Posterior vena cava (tissue), 2 donors: ENCODE measurements around the gene LHPP. TPM values are rescaled to one million over a fixed set of nuclear protein-coding genes. Genes with fewer than 3 reads are reported as not detected.

Source experiments
- DNase-seq: peaks from one replicate; pipeline ENCODE4 v3.0.0-alpha.2; 2020; ENCODE audit warnings: low spot score
- intact Hi-C, 2 donors: fragments of 100-400 bp; cut with DNase I; formaldehyde crosslinking; loops; one replicate each; pipeline versions ENCODE4 v1.14.1 to v1.14.2; 2022 to 2023
- total RNA-seq, 2 donors: library from RNA; stranded (reverse); fragmentation: NEBNext Ultra II Directional; extraction: Animal tissue kit (Norgen Biotek cat#: 25700); gene quantifications; one replicate each; pipeline ENCODE4 v1.2.1, GENCODE V29; 2021
- donor health status: DM: yes; HTN: yes; CAD: no.
- donor health status: DM: yes; HTN: yes; CAD: no.

LHPP gene
- total RNA-seq, 2 donors from 2014 or later: 11.9 to 13.0 TPM

DNA sequence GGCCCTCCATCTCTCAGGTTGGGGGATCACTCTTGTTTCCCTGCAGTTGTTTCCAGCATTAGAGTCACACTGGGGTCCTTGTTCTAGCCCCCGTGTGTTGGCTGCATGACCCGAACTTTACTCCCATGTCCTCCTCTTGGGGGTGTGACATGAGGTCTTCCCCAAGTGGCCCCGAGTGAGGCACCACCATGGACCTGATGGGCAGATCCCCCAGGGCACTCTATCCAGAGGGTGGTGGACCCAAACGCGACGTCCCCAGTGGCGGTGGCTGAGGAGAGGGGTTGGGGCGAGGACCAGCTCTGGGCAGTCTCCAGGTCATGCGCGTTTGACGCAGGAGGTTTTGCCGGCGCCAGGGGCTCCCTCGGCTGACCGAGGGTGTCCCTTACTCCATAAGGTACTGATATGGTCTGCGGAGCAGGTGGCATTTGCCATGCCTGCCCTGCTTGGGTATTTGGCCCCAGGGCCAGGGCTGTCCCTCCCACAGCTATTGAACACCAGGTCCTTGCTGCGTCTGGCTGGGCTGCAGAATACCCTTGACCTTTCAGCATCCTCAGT is 131.9 kb downstream of the LHPP start:
- peak; percentile 62 for DNase-seq
- intact Hi-C loops: no loop called here

DNA sequence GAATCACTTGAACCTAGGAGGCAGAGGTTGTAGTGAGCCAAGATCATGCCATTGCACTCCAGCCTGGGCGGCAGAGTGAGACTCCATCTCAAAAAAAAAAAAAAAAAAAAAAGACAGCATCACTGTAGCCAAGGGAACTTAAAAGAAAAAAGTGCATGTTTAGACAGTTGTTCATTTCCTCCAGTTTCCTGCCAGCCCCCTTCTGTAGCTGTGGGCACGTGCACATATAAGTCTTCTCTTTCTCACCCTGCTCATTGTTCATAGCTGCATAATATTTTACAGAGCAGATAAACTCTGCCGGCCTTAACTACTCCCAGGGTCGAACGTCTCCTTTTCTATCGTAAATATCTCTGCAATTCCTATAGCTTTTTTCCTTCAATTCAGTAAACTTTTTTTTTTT is 132.6 kb downstream of the LHPP start:
- peak; percentile 3 for DNase-seq
- intact Hi-C loops: no loop called here

DNA sequence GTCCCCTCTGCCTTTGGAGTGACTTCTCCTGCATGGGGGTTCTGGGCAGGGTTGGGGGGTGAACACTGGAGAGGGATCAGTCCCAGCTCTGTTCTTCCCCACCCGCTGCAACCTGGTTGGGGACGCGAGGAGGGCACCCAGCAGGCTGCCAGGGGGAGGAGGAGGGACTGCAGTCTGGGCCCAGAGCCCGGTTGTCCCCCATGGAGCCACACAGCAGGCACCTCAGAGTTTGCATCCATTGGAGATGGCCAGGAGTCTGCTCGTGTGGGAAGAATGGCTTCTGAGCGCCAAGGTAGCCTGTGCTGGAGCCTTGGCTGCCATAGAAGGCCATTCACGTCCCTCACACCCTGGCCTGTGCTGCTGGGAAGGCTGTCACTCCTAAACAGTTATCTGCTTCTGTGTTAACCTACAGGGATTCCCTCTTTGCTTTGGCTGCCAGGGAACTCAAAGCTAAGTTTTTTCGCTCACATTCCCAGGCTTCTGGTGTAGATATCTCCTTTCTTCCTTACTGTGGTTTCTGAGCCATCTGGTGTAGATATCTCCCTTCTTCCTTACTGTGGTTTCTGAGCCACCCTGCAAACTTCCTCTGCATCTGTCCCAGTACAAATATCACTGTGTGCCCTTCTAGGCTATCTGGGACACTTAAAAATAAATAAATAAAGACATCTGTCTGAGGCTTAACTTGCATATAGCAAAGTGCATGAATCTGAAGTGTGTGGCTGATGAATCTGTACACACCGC is 133.7 kb downstream of the LHPP start:
- intact Hi-C loops: no loop called here
- DNase-seq: peak; percentile 62

DNA sequence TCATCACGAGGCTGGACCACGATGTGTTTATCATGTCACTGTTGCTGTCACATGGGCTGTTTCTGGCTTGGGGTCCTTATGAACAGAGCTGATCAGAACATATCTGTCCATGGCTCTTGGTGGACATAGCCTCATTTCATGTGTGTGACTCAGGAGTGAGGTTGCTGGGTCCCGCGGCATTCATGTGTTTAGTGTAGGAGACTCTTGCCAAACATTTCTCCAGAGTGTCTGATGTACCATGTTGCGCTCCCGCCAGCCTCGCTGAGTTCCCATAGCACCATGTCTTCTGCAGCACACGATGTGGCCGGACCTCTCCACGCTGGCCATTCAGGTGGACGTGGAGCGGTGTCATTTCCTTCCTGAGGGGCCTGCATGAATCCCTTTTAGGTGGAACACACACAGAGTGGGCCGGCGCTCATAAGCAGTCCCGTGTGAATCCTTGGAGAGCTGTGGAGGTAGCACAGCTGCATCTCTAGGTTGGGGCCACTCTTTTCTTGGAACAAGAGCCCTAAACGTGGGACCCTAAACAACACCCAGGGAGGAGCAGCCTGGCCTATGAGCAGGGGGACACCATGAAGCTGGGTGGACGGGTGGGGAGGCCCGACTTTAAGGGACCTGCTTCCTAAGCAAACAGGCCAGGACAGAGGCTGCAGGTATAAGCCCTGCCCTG is 134.6 kb downstream of the LHPP start:
- peak; percentile 74 for DNase-seq
- intact Hi-C loops: no loop called here

DNA sequence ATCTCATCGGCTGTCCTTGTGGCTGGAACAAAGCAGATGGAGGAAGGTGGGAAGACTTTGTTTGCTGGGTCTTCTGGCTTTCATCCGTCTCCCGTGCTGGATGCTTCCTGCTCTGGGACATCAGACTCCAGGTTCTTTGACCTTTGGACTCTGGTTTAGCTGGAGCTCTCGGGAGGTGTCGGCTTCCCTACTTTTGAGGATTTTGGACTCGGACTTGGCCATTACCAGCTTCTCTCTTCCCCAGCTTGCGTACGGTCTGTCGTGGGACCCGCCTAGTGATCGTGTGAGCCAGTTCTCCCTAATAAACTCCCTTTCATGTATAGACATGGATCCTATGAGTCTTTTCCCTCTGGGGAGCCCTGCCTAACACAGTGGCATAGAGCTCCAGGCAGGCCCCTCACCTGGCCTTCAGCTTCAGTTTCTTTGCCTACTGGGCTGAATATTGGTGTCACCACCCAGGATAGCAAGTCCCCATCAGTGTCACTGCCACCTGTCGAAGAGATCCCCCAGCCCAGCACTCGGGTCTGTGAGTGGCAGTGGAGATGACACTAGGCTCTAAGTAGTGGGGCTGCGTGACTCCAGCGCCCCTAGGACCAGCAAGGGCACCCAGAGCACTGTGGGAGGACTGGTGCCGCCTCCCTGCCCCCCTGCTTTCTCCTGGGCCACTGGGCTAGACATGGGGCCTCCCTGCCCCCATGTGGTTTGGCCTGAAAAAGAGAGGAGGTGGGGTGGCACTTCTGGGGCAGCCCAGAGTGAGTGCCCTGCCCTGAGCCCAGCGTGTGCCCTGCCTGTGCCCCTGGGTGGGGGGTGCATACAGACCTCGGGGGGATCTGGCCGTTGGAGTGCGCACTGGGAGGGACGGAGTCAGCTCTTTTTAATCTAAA is 135.6 kb downstream of the LHPP start:
- DNase-seq: no peak
- intact Hi-C loops: no loop called here

DNA sequence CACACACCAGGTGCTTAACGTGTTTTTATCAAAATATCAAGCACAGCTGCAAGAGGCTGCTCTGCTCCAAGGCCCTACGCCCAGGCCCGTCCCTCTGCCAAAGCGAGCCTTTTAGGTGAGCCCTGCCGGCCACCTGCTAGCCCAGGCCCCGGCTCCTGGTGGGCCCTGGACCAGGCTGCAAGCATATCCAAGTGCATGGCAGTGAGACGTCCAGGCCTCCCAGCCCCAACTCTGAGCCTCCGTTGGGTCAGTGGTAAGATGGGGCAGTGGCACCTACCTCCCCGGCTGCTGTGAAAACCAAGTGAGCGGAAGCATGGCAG is 136.2 kb downstream of the LHPP start:
- DNase-seq: no peak
- intact Hi-C loops: no loop called here

DNA sequence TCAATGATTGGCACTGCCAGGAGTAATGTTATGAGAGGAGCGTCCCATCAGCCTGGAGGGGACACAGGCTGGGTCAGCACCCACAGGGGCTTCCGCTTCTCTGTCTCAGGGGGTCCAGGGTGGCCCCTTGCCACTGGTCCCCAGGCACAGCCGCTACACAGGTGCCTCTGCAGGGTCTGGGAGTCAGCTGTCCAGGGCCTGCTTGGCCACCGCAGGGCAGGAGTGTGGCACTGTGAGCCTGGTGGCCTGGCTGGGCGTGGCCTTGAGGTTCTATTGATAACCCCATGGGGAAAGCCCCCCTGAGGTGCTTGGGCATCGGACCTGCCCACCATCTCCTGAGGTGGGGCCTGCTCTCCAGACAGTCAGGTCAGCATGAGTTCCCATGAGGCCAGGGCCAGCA is 136.6 kb downstream of the LHPP start:
- intact Hi-C loops: no loop called here

DNA sequence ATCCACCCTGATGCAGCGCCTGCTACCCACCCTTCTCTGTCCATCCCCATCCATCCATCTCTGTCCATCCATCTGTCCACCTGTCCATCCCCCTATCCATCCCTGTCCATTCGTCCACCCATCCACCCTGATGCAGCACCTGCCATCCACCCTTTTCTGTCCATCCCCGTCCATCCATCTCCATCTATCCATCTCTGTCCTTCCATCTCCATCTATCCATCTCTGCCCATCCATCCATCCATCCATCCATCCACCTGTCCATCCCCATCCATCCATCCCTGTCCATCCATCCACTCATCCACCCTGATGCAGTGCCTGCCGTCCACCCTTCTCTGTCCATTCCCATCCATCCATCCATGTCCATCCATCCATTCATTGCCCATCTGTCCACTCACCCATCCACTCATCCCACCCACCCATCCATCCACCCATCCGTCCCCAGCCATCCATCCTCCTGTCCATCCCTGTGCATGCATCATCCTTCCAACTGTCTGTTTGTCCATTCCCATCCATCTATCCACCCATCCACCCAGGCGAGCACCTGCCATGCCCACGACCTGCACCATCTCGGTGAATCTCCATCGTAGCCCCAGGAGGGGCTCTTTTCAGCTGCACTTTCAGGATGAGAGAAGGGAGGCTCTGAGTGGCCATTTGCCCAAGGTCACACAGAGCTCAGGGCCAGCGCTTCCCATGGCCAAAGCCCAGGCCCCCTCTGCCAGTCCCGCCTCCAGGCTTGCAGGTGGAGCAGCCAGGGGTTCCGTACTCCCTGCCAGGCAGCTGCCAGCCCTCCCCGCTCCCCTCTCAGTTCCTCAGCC is 137.4 kb downstream of the LHPP start:
- intact Hi-C loops: no loop called here
- no peak for DNase-seq

More for the DNA sequence above, 136.6 kb downstream of the LHPP start:
- DNase-seq: no peak

DNA sequence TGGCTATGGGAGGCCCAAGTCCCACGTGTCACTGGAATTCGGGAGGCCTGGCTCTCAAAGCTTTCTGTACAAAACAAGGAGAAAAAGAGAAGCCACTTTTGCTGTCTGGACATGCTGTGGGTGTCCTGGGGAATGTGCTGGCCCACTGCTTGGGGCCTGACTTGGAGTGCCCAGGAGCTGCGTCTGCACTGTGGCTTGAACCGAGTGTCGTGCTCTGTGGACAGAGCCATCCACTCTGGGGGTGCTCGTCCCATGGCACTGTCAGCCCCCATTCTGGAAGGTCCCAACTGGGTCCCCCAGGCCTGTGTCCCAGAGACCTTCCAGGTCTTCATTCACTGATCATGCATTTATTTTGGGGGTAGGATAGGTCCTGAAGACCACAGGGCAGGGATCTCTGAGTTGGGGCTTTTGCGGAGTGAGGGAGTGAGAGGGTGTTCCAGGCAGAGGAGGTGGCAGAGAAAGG is 138.0 kb downstream of the LHPP start:
- DNase-seq: no peak
- intact Hi-C loops: no loop called here

DNA sequence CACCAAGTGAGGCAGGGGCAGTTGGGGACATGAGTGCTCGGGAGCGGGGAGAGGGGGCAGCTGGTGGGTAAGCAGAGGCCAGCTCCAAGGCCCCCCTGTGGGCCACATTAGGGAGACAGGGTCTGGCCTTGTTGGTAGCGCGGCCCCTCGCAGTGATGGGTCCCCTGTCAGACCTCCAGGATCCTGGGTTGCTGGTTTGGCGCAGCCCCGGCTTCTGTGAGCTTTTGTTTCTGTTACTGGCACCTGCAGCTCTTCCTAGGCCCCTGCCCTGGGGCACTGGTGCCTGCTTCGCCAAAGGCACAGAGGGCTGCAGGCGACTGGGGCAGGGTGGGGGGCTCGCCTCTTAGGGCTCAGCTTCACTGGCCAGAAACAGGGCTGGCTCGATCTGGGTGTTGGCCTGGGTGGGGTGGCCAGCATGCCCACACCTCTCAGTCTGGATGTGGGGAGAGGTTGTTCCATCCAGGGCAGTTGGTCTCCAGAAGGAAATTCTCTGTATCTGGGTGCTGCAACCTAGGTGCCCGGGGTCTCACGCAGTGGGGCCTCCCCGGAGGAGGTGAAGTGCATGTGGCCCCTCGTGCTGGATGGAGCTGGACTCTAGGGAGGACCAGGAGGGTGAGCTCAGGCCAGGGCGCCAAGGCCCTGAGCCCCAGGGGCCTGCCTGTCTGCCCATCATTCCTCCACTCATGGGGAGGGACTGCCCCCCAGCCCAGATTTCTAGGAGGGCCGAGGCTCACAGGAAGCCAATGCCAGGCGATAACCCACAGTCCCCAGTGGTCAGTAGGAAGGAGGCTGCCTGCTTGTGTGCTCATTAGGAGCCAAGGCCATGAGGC is 138.6 kb downstream of the LHPP start:
- DNase-seq: no peak
- intact Hi-C loops: no loop called here

DNA sequence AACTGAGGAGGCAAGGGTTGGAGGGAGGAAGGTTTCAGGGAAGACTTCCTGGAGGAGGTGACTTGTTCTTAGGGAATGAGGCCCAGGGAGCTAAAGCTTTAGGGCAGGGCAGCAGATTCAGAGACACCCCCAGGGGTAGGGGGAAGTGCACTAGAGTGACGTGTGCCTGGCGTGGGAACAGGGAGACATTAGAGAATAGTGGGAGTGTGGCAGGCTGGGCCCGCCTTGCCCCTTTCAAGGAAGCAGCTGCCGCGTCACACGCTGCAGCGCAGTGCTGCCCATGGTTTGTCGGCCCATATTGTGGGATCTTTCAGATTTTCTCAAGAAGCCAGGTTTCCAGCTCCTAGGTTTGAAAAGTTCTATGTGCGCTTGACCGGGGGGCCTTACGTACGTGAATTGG is 139.4 kb downstream of the LHPP start:
- intact Hi-C loops: no loop called here
- DNase-seq: no peak

DNA sequence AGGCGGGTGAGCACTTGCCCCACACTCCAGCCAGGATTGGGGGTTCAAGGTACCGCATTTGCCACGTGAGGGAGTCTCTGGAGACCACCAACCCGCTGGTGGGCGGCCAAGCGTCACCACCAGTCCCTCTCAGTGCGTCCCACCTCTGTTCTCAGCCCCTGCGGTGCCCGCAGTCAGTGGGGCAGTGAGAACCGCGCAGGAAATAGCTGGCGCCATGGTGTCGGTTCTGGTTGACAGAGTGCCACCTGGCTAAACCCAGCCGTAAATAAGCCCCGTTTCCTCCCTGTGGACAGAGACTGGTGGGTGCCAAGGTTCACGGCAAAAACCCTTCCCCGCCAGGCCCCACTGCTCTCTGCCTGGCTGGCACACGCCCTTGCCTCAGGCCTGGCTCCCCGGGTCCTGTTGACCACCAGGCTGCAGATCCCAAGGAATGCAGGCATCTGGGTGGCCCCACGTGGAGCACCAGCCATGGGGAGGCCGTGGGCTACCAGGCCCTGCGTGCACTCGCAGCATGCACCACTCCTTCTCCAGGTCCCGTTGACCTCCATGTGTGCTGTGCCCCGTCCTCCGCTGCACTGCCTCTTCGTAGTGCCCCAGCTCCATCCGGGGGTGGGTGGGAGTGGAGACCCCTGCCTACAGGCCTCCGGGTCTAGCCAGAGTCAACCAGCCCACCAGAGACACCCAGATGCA is 140.0 kb downstream of the LHPP start:
- no peak for DNase-seq

DNA sequence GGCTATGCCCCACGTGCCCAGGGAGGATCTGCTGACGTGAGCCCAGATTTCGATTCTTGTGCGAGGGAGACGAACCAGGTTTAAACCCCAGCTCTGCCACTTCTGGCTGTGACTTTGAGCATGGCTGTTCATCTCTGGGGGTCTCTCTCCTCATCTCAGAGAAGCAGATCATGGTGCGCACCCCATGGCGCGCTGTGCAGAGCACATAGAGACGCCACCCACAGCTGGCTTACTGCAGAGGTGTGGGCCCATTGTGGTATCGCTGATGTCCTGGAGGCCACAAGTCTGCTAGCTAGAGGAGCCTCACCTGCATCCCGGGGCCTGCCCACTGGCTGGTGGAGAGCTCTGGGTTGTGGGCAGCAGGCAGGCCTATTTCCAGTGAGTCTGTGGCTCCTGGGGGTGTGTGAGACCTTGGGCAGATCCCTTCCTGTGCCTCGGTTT is 140.5 kb downstream of the LHPP start:
- DNase-seq: no peak

More for the DNA sequence above, 140.0 kb downstream of the LHPP start:
- intact Hi-C loops: no loop called here

DNA sequence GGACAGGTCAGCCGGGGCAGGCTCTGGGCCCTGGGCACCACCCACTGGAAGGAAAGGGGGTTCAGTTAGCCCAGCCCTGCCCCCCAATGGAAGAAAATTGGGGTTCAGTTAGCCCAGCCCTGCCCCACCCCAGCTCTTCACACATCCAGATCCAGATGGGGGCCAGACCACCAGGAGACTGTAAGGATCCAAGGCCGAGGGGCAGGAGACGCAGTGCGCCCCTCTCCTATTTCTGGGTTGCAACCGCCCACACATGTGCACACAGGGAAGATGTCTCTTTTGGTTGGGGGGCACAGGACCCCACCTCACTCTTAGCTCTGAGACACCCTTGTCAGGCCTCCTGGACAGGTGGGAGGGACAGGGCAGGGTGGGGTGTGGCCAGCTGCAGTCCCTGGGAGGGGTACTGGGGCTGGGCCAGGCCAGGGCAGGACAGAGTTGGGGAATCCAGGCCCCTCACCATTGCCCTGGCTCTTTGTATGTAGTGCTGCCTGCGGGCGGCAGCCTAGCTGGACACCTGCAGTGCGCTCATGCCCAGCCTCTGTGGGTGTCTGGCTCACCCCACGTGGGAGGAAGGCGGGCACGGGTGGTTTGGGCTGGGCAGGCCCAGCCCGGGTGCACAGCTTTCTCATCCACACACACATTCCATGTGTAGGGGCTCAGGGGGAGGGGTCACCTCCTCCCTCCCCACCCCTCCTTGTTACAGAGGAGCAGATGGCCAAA is 141.2 kb downstream of the LHPP start:
- intact Hi-C loops: no loop called here
- DNase-seq: no peak

More for the DNA sequence above, 140.5 kb downstream of the LHPP start:
- intact Hi-C loops: no loop called here

DNA sequence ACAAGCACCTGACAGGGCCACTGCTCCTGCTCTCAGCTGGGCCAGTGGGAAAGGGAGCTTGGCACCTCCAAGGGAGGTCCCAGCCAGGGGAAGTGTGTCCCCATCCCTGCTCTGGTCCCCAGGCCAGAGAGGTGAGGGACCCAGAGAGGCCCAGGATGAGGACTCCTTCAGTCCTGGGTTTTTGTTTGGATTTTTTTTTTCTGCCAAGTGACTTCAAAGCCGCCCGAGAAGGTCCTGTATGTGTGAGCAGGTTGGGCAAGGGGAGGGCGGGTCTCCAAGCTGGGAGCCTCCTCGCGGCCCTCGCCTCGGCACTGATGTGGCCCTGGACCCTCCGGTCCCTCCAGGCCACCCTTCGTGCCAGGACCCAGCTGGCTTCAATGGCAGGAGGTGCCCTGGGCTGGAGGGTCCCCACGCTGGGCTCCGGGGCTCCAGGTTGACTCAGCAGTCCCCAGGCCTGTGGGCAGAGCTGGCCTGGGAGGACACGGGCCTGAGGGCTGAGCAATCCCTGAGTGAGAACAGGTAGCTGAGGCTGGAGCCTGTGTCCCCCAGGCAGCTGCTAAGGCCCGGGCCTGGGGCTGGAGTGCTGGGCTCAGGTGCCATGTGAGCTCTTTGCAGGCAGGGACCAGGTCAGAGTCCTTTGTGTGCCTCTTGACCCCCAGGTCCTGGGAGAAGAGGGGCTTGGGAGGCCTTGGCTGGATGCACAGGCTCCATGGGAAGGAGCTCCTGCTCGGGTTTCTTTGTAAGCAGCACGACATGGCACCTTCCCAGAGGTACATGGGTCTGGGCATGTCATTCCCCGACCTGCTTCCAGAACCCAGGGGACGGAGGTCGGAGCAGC is 142.0 kb downstream of the LHPP start:
- intact Hi-C loops: no loop called here
- DNase-seq: no peak
